GM12874 (cell line): ENCODE measurements around the gene PLCH1.

Experiments used
- CTCF ChIP-seq: IDR thresholded peaks from 2 replicates; pipeline ENCODE4 v1.5.1; 2011; ENCODE audit warnings: low read depth, mild to moderate bottlenecking, control low read depth, low read length, moderate library complexity; ENCODE audit not compliant: insufficient read depth

Gene PLCH1

GRCh38 chr3:155560135-155560534 is 184.7 kb downstream of the PLCH1 start:
- TF ChIP-seq CTCF, result no peak

- no peak for TF ChIP-seq CTCF
Observed at GRCh38 chr3:155556531-155556930, 188.3 kb downstream of the PLCH1 start.

- no peak for TF ChIP-seq CTCF
Observed at GRCh38 chr3:155555479-155556060, 189.3 kb downstream of the PLCH1 start.

GRCh38 chr3:155554777-155555451 is 190.0 kb downstream of the PLCH1 start:
- no peak for TF ChIP-seq CTCF

- 0 out of 2 replicates have a peak, but pooled peaks have one; percentile 6 for TF ChIP-seq CTCF
Observed at GRCh38 chr3:155553780-155554179, 191.1 kb downstream of the PLCH1 start.

GRCh38 chr3:155553326-155553725 is 191.5 kb downstream of the PLCH1 start:
- TF ChIP-seq CTCF, result no peak

- TF ChIP-seq CTCF, result no peak
Observed at GRCh38 chr3:155550391-155550790, 194.5 kb downstream of the PLCH1 start.
